ENCODE data around the gene CTNNA3. TPM values are rescaled to one million over a fixed set of nuclear protein-coding genes. Genes with fewer than 3 reads are reported as not detected.

The CTNNA3 gene
- total and polyA plus RNA-seq, 12 donors, result 2.0 to 213 (median 171) TPM

DNA sequence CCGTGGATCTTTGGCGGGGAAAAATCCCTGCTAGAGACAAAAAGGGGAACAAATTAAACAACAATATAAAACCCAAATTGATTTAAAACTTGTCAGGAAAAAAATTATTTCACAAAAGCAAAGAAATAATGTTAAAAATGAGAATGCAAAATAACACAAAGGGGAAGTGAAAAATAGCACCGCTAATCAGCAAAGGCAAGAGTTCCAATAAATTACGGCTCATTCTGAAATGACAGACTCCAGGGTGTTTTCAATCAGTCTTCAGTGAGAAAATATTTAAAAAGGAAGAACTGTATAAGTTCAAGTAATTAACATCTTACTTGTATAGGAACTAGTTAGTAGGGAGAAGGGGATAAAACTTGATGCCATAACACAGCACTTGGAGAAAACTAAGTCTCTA lies 433.3 kb downstream of the CTNNA3 start:
- no peak for DNase-seq
- no peaks in the 10 kb centered on the region for H3K27me3 ChIP-seq
- WGBS, 2 donors, result 63 to 78% methylated on average over 4 of the region's 4 CpGs
- H3K27ac ChIP-seq, result no peak overlapping the region
- H3K4me1 ChIP-seq, result no peaks in the 10 kb centered on the region
- ATAC-seq, result no peak
- no peaks in the 10 kb centered on the region for H3K9me3 ChIP-seq
- no peaks in the 10 kb centered on the region for H3K36me3 ChIP-seq
- TF ChIP-seq, protein P1, sequence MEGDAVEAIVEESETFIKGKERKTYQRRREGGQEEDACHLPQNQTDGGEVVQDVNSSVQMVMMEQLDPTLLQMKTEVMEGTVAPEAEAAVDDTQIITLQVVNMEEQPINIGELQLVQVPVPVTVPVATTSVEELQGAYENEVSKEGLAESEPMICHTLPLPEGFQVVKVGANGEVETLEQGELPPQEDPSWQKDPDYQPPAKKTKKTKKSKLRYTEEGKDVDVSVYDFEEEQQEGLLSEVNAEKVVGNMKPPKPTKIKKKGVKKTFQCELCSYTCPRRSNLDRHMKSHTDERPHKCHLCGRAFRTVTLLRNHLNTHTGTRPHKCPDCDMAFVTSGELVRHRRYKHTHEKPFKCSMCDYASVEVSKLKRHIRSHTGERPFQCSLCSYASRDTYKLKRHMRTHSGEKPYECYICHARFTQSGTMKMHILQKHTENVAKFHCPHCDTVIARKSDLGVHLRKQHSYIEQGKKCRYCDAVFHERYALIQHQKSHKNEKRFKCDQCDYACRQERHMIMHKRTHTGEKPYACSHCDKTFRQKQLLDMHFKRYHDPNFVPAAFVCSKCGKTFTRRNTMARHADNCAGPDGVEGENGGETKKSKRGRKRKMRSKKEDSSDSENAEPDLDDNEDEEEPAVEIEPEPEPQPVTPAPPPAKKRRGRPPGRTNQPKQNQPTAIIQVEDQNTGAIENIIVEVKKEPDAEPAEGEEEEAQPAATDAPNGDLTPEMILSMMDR (IDR thresholded peaks at IDR 0.05), result no peak
- H3K4me3 ChIP-seq, result peak overlapping the region in 1 of 10 donors; percentile 10
- intact Hi-C loops (cut with DNase I), result no loop called here

DNA sequence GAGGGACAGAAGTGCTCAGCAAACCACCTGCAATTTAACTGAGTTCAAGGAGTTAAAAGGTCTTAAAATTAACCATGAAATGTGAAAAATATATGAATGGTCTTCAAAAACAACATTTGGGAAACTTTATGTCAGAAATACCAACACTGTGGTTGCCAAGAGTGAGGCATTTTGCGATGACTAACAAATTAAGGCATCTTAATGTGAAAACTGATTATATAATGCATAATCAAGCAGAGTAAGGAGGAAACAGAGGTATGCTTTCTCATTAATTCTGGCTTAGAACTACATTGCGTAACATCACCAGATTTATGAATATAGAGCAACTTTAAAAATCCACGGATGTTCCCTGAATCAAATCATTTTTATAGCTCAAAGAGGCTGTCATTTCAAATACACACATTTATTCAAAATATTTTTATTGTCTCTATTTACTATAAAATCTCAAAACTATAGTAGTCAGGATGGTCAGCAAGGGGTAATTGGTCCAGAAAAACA lies 434.6 kb downstream of the CTNNA3 start:
- 92 to 94% methylated on average over 3 of the region's 3 CpGs for WGBS, 2 donors
- intact Hi-C loops (cut with DNase I), result no loop called here
- Histone ChIP-seq H3K4me3 (no peak overlapping the region), H3K4me1 (peaks cover 0 to 11% (median 5%) of the 10 kb centered on the region in 9 donors), H3K9me3 (no peaks in the 10 kb centered on the region), H3K36me3 (no peaks in the 10 kb centered on the region), H3K27ac (no peak overlapping the region), H3K27me3 (no peaks in the 10 kb centered on the region)
- ATAC-seq (no peak), DNase-seq (no peak)
- TF ChIP-seq, protein P1 (IDR thresholded peaks at IDR 0.05), result no peak

DNA sequence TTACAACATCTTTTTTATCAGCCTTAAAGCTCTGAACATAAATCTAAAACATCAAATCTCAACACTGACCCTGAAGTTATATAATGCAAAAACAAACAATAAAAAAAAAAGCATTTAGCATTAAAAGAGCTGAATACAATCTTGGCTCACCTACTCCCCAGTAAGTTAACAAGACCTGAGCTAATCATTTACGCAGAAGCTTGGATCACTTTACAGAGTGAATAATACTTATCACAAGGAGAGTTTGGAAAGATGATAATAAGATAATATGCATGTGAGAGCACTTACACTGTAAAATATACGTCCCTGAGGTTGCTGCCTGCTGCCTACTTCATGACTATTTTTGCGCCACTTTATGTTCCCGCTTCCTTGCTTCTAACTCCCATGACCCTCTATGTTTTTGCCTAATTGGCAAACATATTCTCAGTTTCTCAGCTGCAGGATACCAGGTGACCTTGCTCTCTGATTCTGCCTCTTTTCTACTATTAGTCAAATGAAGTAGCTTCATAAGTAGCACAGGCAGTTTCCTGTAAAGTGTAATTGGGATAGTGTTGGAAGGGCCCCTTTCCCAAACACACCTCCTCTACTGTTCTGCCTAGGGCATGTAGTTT lies 436.6 kb downstream of the CTNNA3 start:
- no peaks in the 10 kb centered on the region for H3K36me3 ChIP-seq
- DNase-seq (no peak), ATAC-seq (no peak)
- TF ChIP-seq, protein P1 (IDR thresholded peaks at IDR 0.05), result no peak
- H3K27me3 ChIP-seq, result no peaks in the 10 kb centered on the region
- H3K27ac ChIP-seq, result no peak overlapping the region
- H3K9me3 ChIP-seq, result no peaks in the 10 kb centered on the region
- H3K4me1 ChIP-seq, result peaks cover 0 to 14% (median 5%) of the 10 kb centered on the region in 9 donors
- no peak overlapping the region for H3K4me3 ChIP-seq
- WGBS, 2 donors, result 86 to 87% methylated on average over 4 of the region's 4 CpGs
- intact Hi-C loops (cut with DNase I), result no loop called here

DNA sequence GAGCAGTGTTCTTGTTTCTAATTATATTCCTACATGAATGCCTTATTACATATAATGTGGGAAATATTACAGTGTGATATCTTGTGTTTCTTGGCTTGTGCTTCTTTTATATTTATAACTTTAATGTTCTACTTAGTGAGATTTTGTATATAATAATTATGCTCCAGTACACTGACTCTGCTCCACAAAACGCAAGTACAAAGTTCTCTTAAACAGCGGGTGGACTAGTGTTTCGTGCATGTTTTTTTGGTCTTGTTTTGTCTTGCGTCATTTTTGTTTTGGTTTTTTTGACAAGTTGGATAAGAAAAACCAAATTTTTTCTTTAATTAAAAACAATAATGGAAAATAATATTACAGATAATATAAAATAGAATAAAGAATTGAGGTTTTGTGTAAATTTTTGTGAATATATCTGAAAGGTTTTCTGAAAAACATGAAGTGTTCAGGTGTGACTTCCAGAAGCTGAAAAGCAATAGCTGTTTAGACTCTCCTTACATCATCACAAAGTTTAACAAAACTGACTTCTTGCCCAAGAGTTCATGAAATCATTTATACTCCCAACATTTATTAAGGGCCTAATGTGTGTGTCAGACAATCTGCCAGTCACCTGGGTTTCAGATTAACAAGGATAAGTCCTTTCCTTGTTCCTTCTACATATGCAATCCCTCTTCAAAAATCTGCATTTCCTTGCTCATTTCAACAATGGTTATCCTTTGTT lies 438.4 kb downstream of the CTNNA3 start:
- Histone ChIP-seq H3K27me3 (no peaks in the 10 kb centered on the region), H3K27ac (no peak overlapping the region), H3K4me1 (peaks cover 0 to 14% (median 5%) of the 10 kb centered on the region in 9 donors), H3K4me3 (no peak overlapping the region), H3K9me3 (no peaks in the 10 kb centered on the region), H3K36me3 (no peaks in the 10 kb centered on the region)
- ATAC-seq, result no peak
- WGBS, 2 donors, result 75 to 85% methylated on average over 4 of the region's 4 CpGs
- intact Hi-C loops (cut with DNase I), result no loop called here
- no peak for DNase-seq
- TF ChIP-seq, protein P1 (IDR thresholded peaks at IDR 0.05), result no peak
